ENCODE results near the gene AFAP1L1. TPM values are rescaled to one million over a fixed set of nuclear protein-coding genes. Genes with fewer than 3 reads are reported as not detected.

Gene AFAP1L1
- total RNA-seq, 1 experiment from 2014 or later: 15.2 TPM

DNA sequence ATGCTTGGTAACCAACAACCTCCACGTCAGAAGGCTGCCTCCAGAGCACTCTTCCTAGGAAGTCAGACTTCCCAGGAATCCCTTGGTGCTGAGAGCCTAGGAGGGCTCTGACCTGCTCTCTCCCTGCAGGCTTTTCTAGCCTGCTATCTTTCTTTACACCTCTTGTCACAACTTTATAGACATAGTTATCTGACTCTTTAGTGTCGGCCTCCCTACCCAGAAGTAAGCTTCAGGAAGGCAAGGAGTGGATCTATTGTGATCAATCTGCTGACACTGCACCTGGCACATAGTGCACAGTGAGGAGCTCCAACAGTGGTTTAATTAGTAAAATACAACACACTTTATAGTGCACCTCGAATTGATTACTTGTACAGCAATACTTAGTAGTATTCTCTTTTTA is 2.3 kb downstream of the AFAP1L1 start:
- TF ChIP-seq SIN3A (IDR thresholded peaks at IDR 0.05; ENCODE audit: borderline replicate concordance, insufficient read depth, low read depth, low read length) (no peak), POLR2AphosphoS5 (IDR thresholded peaks at IDR 0.05; ENCODE audit: low read depth, low read length) (no peak)
- TF ChIP-seq, protein P1, sequence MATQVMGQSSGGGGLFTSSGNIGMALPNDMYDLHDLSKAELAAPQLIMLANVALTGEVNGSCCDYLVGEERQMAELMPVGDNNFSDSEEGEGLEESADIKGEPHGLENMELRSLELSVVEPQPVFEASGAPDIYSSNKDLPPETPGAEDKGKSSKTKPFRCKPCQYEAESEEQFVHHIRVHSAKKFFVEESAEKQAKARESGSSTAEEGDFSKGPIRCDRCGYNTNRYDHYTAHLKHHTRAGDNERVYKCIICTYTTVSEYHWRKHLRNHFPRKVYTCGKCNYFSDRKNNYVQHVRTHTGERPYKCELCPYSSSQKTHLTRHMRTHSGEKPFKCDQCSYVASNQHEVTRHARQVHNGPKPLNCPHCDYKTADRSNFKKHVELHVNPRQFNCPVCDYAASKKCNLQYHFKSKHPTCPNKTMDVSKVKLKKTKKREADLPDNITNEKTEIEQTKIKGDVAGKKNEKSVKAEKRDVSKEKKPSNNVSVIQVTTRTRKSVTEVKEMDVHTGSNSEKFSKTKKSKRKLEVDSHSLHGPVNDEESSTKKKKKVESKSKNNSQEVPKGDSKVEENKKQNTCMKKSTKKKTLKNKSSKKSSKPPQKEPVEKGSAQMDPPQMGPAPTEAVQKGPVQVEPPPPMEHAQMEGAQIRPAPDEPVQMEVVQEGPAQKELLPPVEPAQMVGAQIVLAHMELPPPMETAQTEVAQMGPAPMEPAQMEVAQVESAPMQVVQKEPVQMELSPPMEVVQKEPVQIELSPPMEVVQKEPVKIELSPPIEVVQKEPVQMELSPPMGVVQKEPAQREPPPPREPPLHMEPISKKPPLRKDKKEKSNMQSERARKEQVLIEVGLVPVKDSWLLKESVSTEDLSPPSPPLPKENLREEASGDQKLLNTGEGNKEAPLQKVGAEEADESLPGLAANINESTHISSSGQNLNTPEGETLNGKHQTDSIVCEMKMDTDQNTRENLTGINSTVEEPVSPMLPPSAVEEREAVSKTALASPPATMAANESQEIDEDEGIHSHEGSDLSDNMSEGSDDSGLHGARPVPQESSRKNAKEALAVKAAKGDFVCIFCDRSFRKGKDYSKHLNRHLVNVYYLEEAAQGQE (IDR thresholded peaks at IDR 0.05; ENCODE audit: insufficient read depth in 1 of 2, low read depth in 2 of 2, low read length in 1 of 2): no peak
- TF ChIP-seq, protein P2, sequence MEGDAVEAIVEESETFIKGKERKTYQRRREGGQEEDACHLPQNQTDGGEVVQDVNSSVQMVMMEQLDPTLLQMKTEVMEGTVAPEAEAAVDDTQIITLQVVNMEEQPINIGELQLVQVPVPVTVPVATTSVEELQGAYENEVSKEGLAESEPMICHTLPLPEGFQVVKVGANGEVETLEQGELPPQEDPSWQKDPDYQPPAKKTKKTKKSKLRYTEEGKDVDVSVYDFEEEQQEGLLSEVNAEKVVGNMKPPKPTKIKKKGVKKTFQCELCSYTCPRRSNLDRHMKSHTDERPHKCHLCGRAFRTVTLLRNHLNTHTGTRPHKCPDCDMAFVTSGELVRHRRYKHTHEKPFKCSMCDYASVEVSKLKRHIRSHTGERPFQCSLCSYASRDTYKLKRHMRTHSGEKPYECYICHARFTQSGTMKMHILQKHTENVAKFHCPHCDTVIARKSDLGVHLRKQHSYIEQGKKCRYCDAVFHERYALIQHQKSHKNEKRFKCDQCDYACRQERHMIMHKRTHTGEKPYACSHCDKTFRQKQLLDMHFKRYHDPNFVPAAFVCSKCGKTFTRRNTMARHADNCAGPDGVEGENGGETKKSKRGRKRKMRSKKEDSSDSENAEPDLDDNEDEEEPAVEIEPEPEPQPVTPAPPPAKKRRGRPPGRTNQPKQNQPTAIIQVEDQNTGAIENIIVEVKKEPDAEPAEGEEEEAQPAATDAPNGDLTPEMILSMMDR (IDR thresholded peaks at IDR 0.05): no peak
- Histone ChIP-seq H3K27me3 (ENCODE audit: control insufficient read depth, insufficient read depth, low read length) (no peaks in the 10 kb centered on the region), H3K27ac (ENCODE audit: low read length) (no peak overlapping the region), H3K4me3 (ENCODE audit: low read depth in 2 of 2, low read length in 2 of 2) (no peak overlapping the region), H3K9me3 (ENCODE audit: control insufficient read depth, insufficient read depth, low read depth, low read length) (no peaks in the 10 kb centered on the region), H3K4me1 (ENCODE audit: control insufficient read depth, insufficient read depth, low read length) (peaks cover 10% of the 10 kb centered on the region; the same call in 1 of the 2 replicates), H3K36me3 (ENCODE audit: control insufficient read depth, insufficient read depth, low read length) (no peaks in the 10 kb centered on the region)
- CTCF ChIA-PET: interaction anchor here (0.7 kb wide), 1 partner anchor 291 kb away, joined by 8 read pairs; no protein-coding TSS in a partner anchor
- no TSS peak for BruUV-seq (replicated peaks)
- intact Hi-C loops (cut with micrococcal nuclease; ENCODE audit: unreplicated experiment) (loop anchor here (5.0 kb wide), 1 partner anchor 288 kb away; no protein-coding TSS in a partner anchor), in situ Hi-C loops (cut with HindIII; ENCODE audit: low pct_unique_long_range_greater_than_20kb, low sequenced_read_pairs) (loop anchor here (25.0 kb wide), 1 partner anchor 137 kb away; the partner anchor contains the start of gene ABLIM3)
- DNase-seq (ENCODE audit: low read depth, low spot score) (no peak), ATAC-seq (no peak)
- POLR2A ChIA-PET: no interaction called here

- Histone ChIP-seq H3K36me3 (ENCODE audit: control insufficient read depth, insufficient read depth, low read length) (no peaks in the 10 kb centered on the region), H3K4me3 (ENCODE audit: low read depth in 2 of 2, low read length in 2 of 2) (no peak overlapping the region), H3K27ac (ENCODE audit: low read length) (no peak overlapping the region), H3K9me3 (ENCODE audit: control insufficient read depth, insufficient read depth, low read depth, low read length) (no peaks in the 10 kb centered on the region), H3K4me1 (ENCODE audit: control insufficient read depth, insufficient read depth, low read length) (peaks cover 10% of the 10 kb centered on the region; the same call in 1 of the 2 replicates), H3K27me3 (ENCODE audit: control insufficient read depth, insufficient read depth, low read length) (no peaks in the 10 kb centered on the region)
- no peak for DNase-seq (ENCODE audit: low read depth, low spot score)
- intact Hi-C loops (cut with micrococcal nuclease; ENCODE audit: unreplicated experiment) (loop anchor here (5.0 kb wide), 1 partner anchor 287 kb away; no protein-coding TSS in a partner anchor), in situ Hi-C loops (cut with HindIII; ENCODE audit: low pct_unique_long_range_greater_than_20kb, low sequenced_read_pairs) (loop anchor here (25.0 kb wide), 1 partner anchor 138 kb away; the partner anchor contains the start of gene ABLIM3)
- TF ChIP-seq POLR2AphosphoS5 (IDR thresholded peaks at IDR 0.05; ENCODE audit: low read depth, low read length) (no peak), SIN3A (IDR thresholded peaks at IDR 0.05; ENCODE audit: borderline replicate concordance, insufficient read depth, low read depth, low read length) (no peak)
- TF ChIP-seq, protein P2 (IDR thresholded peaks at IDR 0.05): no peak
- ATAC-seq: no peak
- BruUV-seq (replicated peaks): no TSS peak
- POLR2A ChIA-PET: no interaction called here
- CTCF ChIA-PET: no interaction called here
These were observed 3.3 kb downstream of the AFAP1L1 start for GRCh38 chr5:149274939-149275338.
